GM18867 (cell line): ENCODE data around the gene CNOT11.

Experiments
- ATAC-seq: cut with Tn5 transposase; IDR thresholded peaks from one replicate; pipeline ENCODE4 v1.9.1; 2021; ENCODE audit warnings: mild to moderate bottlenecking, moderate library complexity; ENCODE audit not compliant: unreplicated experiment

CNOT11 gene

DNA sequence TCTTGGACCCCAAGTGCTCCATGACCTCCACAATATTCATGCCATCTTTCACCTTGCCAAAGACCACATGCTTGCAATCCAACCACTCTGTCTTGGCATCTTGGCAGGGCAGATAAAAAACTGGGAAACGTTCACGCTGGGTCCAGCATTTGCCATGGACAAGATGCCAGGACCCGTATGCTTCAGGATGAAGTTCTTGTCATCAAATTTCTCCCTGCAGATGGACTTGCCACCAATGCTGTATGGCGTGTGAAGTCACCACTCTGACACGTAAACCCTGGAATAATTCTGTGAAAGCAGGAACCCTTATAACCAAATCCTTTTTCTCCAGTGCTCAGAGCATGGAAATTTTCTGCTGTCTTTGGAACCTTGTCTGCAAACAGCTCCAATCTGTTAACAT, 21.5 kb downstream of the CNOT11 start:
- no peak for ATAC-seq

- no peak for ATAC-seq
Measured at GRCh38 chr2:101277111-101277510, 24.4 kb downstream of the CNOT11 start.

DNA sequence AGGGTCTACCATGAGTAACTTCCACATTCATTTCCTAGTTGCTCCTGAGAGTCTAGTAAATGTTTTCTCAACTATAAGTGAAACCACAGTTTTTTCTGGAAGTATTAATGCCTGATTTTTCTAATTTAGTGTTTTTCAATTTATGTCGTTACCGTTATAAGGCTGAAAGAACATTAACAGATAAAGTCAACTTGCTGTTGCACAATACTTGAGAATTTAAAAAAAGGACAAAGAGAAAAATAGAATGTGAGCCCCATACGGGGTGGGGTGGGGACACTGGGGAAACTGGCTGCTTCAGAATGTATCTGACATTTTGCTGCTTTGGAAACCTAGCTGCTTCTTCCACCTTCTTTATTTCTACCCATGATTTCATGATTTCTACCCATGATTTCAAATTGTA, 26.2 kb downstream of the CNOT11 start:
- no peak for ATAC-seq

DNA sequence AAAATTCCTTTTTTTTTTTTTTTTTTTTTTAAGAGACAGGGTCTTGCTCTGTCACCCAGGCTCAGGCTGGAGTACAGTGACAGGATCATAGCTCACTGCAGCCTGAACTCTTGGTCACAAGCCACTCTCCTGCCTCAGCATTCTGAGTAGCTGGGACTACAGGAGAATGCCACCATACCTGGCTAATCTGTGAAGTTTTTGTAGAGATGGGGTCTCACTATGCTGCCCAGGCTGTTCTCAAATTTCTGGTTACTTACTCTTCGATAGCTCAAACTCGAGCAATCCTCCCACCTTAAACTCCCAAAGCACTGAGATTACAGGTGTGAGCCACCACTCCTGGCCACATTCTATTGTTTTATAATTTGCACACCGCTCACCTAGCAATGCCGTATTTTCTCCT, 28.8 kb downstream of the CNOT11 start:
- ATAC-seq, result no peak

DNA sequence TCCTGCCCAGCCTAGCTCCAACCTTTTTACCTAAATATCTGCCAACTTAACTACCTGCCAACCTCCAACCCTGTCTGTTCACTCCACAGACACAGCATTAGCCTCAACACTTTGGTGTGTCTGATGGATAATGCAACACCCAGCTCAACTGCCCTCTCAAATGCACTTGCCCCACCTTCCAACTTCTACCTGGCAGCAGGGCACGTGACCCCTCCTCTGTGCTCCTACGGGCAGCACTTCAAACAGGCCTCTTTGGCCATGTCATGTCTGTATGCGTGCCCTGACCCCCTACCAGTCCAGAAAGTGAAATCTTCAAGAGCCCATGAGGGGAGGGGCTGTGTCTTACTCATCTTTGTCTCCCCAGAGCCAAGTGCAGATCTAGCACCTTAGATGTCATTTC, 30.3 kb downstream of the CNOT11 start:
- no peak for ATAC-seq

GRCh38 chr2:101286684-101287083, 34.0 kb downstream of the CNOT11 start:
- ATAC-seq, result no peak

GRCh38 chr2:101287303-101287702, 34.6 kb downstream of the CNOT11 start:
- no peak for ATAC-seq

- ATAC-seq, result no peak
Measured at GRCh38 chr2:101290711-101291110, 38.0 kb downstream of the CNOT11 start.

- ATAC-seq, result no peak
Measured at GRCh38 chr2:101291973-101292372, 39.3 kb downstream of the CNOT11 start.

DNA sequence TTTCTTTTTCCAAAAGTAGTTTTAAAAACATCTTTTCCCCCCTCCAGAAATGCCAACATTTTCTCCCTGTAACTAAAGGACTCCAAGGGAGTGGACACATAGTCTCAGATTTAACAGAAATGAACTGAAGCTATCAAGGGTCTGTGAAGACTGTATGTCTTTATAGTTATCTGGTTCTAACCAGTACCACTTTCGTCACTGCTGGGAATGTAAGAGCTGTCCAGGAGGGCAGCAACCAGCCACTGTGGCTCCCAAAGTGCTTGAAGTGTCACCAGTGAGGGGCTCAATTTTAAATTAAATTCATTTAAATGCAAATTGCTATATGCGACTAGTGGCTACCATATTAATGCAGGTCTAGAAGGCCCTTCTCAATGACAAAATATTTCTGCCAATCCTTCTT, 40.9 kb downstream of the CNOT11 start:
- no peak for ATAC-seq

DNA sequence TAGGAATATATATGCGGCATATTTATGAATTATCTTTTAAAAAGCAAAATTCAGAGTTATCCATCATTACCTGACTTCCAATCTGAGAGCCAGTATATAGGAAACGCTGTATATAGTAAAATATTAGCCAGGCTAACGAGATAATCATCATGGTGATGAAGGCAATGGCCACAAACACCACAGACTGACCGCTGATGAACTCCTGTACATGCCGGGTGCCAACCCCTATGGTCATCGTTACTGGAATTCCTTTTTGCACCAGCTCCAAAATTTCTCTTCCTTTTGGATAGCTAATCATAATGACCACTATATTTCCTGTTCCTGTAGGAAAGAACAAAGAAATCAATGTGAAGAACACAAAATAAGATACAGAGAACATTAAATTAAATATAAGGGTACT, 42.2 kb downstream of the CNOT11 start:
- no peak for ATAC-seq

- no peak for ATAC-seq
Measured at GRCh38 chr2:101295895-101296294, 43.2 kb downstream of the CNOT11 start.

GRCh38 chr2:101296371-101296770, 43.7 kb downstream of the CNOT11 start:
- no peak for ATAC-seq

DNA sequence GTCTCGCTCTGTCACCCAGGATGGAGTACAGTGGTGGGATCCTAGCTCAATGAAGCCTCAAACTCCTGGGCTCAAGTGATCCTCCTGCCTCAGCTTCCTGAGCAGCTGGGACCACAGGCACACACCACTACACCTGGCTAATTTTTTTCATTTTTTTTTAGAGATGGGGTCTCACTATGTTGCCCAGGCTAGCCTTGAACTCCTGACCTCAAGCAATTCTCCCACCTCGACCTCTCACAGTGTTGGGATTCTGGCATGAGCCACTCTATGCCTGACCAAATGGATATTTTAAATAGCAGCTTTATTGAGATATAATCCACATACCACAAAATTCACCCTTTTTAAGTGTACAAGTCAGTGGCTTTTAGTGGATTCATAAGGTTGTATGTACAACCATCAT, 44.7 kb downstream of the CNOT11 start:
- ATAC-seq, result no peak

DNA sequence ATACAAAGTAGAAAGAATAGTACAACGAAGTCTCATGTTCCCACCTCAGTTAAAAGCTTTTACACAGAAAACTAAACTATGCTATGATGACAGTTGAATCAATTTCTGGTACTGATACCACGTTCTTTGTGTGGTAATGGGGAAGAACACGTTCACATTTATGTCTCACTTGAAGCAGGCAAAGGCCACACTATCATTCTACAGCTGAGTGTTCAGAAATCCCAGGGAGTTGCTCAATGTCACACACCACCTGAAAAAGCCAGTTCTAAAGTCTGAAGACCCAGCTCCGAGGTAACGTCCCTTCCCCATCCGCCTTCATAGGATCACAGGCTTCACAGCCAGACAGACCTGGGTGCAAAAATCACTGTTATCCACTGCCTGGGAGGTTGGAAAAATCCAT, 46.9 kb downstream of the CNOT11 start:
- no peak for ATAC-seq

DNA sequence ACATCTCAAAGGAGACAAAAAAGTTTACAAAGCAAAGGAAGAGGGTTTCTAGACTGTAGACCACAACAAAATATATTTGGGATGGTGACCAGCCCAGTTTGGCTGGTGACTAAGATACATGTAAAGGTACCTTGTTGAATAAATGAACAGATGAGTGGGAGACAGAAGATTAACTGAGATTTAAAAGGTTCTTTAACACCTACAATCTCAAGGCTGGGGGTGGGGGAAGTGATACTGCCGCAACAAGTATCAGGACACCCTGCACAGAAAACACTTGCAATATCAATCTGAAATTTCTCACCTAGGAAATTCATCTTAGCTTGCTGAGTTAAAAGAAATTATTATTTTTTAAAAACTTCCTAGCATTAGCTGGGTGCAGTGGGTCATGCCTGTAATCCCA, 47.5 kb downstream of the CNOT11 start:
- ATAC-seq, result no peak

DNA sequence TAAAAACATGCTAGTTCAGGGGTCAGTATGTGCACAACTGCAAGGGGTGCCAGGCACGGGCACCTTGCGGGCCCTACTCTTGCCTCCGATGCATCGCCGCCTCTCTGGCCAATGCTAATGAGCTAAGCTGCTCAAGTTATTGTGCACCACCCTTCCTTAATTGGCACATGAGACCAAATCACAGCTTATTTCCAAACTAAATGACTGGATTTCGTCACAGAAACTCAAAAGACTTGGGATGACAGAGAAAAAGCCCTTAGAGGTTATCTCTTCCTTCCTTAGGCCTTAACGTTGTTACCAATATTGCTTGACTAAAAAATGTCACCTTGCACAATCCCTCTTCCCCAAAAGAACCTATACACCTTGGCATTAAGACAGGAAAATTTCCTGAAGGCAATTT, 48.1 kb downstream of the CNOT11 start:
- no peak for ATAC-seq

GRCh38 chr2:101302016-101302415, 49.3 kb downstream of the CNOT11 start:
- ATAC-seq, result no peak

- no peak for ATAC-seq
Measured at GRCh38 chr2:101303688-101304087, 51.0 kb downstream of the CNOT11 start.

- no peak for ATAC-seq
Measured at GRCh38 chr2:101305035-101305434, 52.3 kb downstream of the CNOT11 start.

GRCh38 chr2:101305492-101306078, 52.9 kb downstream of the CNOT11 start:
- no peak for ATAC-seq

- peak; percentile 4 for ATAC-seq
Measured at GRCh38 chr2:101306410-101306809, 53.7 kb downstream of the CNOT11 start.

DNA sequence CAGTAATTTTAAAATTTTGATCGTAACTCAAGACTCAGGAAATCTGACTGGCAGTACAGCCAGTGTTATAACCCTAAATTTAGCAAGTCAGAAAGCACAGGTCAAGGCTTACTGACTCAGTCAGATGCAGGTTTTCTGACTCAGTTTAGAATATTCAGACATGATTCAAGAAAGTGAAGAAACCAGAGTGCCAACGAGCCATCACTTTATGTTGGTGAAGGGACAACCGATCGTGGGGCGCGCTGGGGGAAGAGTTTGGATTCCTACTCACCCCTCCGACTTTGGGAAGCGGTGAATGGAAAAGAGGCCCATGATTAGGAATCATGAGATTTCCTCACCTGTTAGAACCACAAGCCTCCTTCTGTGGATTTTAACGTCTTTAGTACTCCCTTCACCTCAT, 54.8 kb downstream of the CNOT11 start:
- no peak for ATAC-seq
